Renal cortical epithelial cell (primary cell): ENCODE results near the gene KRTAP10-12. TPM values are rescaled to one million over a fixed set of nuclear protein-coding genes. Genes with fewer than 3 reads are reported as not detected.
"Not testable (repeated sequence)": the region's sequence is repeated elsewhere in the genome, so short reads cannot be mapped to it uniquely, and the experiment has no call there.

Source experiments
- DNase-seq: peaks from one replicate; pipeline ENCODE4 v3.0.0-alpha.2; 2011; ENCODE audit warnings: low read depth
- total RNA-seq: library from RNA; depleted of rRNA; stranded (reverse); fragments of >200 nt; gene quantifications from 2 replicates; pipeline ENCODE4 v1.2.3, GENCODE V29; 2014

Gene KRTAP10-12
- total RNA-seq, 1 donor from 2014 or later: not detected

DNA sequence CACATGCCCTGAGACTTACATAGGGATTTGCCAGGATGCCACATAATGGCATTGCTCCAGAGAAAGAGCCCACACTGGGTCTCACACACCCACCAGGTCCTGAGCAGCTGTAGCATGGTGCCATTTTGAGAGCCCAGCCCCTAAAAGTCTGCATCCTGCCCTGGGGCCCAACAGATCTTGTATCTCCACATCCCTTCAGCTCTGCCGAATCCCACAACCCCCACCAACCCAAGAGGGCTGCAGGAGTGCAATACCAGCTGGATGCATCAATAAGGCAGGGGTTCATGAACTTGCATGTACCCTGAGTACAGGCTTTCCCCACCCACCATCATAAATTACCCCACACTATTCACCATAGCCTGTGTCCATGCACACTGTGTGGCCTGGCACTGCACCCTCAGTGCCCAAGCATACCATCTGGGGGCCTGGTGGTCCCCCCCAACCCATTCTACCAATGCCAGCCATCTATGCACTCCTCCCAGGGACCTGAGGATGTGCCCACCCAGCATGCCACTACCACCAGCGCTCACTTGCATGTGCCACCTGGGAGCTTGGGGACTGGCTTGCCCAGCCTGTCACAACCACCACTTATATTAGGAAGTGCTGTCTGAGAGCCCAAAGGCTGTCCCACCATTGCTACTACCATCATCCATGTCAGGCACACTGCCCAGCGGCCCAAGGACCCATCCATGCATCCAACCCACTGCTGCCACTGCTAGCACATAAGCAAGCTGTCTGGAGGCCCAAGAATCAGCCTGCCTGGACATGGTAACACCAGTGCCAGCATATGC, 26.1 kb upstream of the KRTAP10-12 start:
- no peak for DNase-seq

DNA sequence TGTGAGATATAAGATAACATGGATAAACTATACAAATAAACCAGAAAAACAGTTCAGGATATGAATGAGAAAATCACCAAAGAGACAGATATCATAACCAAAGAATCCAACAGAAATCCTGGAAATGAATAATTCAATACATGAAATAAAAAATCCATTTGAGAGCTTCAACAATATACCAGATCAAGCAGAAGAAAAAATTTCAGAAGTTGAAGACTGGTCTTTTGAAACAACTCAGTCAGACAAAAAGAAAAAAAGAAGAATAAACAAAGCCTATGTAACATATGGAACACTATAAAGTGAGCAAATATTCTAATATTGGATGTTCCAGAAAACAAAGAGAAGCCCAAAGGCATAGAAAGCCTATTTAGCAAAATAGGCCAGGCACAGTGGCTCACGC, 25.1 kb upstream of the KRTAP10-12 start:
- no peak for DNase-seq

DNA sequence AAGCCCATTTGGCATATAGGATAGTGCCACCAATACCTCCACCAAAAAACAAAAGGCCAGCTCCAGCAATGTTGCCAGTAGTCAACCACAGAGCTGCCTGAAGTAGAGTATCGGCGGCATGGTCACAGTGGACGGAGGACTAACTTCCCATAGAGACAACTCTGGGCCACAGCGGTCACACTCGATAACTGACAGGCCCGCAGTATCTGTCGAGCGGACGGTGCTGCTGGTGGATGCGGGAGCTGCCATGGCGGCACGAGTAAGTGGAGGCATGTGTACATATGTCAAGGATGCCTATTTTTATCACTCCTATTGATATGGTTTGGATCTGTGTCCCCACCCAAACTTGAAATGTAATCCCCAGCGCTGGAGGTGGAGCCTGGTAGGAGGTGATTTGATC, 19.1 kb upstream of the KRTAP10-12 start:
- no peak for DNase-seq

DNA sequence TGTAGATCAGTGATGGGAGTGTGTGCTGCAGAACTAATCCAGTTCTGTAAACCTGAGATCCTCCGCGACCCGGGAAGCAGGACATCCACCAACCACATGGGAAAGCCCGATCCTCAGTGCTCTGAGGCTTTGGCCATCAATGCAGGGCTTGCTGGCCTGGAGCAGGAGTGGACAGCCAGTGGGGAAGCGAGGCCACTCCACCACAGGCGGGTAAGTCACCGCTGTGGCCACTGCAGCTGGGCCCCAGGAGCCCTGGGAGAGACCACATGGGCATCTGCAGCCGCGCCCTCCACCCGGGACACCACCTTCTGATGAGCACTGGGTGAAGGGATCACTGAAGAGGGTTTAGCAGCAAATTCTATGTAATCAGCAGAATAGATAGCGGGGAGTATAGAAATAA, 15.8 kb upstream of the KRTAP10-12 start:
- DNase-seq: no peak

DNA sequence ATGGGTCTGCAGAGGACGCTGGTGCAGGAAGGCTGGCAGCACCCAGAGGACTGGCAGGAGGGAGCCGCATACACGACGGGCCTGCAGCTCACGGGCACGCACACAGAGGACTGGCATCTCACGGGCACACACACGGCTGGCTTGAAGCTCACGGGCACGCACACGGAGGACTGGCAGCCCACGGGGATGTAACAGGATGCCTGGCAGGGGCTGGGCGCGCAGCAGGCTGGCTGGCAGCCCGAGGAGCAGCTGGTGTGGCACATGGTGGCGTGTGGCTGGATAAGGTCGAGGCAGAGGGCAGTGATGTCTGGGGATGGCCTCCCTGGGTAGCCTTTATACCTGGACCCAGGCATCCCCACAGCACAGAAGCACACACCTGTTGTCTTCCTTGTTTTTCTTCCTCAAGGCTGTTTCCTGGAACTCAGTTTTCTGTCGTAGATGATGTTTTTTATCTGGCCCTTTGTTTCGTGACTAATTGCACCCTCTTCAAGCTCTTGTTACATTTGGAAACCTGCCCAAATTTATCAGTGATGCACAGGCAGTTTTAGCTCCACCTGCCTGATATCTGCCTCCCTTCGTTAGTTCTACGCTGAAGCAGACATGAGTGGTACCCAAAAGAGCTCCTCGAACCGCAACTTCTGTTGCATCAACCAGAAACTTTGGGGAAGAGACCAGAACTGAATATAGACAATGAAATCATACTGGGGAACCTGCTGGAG, 15.0 kb upstream of the KRTAP10-12 start, which contains the start of gene KRTAP12-1:
Gene KRTAP12-1, minus strand, starts transcription at position 303 of the 719 bp plus-strand sequence. Its CDS starts 40 bp downstream, at position 263.
- DNase-seq: no peak

DNA sequence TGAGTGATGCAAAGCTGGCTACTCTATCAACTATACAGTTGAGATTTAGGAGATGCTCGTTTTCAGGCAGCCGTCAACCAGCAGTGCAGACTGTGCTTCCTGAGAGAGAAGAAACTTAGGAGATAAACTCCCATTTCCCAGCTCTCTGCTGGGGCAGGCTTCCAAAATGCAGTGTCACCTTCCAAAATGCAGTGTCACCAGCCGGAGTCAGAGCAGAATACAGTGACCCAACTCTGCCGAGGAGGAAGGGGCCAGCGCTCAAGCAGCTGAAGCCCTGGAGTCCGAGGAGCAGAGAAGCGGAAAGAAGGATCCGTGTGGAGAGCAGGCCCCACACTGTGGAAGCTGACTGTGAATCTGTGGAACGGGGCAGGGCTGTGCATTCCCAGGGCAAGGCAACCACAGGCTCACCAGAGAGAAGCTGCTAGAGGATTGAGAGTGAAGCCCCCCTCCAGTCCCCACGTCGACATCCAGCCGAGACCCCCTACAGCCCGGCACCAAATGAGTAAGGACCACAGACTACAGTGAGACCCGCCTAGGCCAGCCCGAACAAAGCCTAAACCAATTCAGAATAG, 14.3 kb upstream of the KRTAP10-12 start:
- DNase-seq: no peak

DNA sequence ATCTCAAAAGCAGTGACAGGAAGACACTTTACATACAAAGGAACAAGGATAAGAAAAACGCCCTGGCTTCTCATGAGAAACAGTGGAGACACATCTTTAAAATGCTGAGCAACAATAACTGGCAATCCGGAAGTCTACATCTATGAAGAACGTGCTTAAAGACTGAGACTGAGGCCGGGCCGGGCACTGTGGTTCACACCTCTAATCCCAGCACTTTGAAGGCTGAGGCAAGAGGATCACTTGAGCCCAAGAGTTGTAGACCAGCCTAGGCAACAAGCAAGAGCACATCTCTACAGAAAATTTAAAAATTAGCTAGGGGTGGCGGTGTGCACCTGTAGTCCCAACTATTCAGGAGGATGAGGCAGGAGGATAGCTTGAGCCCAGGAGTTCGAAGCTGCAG, 12.9 kb upstream of the KRTAP10-12 start:
- DNase-seq: no peak

DNA sequence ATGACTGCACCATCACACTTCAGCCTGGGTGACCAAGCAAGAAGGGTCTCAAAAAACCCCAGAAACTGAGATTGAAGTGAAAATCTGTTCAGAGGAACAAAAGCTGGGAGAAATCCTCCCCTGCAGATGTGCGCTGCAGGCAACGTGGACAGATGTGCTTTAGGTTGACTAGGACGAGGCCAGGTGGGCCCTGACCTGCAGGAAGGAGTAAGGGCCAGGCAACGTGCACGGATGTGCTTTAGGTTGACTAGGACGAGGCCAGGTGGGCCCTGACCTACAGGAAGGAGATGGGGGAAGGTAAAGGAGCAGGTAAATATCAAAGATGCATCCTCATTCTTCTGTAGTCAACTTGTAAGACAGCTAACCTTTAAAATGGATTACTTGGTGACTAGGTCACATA, 12.5 kb upstream of the KRTAP10-12 start:
- DNase-seq: no peak

DNA sequence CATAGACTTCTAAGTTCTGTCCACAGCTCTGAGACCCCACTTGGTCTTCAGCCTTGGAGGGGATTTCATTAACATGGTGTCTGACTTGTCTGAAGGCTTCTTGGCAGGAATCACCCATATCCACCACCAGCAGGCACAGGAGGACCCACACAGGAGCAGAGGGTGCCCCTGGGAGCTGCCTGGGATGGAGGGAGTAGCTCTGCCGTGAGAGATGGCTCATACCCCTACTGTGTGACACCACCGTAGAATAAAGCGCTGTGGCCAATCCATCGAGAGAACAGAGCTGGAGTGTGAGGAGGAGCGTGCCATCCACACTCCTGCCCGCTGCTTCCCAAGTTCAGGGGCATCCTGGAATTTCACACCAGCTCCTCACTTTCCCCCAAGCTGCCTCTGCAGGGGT, 11.9 kb upstream of the KRTAP10-12 start:
- not testable (repeated sequence) for DNase-seq

DNA sequence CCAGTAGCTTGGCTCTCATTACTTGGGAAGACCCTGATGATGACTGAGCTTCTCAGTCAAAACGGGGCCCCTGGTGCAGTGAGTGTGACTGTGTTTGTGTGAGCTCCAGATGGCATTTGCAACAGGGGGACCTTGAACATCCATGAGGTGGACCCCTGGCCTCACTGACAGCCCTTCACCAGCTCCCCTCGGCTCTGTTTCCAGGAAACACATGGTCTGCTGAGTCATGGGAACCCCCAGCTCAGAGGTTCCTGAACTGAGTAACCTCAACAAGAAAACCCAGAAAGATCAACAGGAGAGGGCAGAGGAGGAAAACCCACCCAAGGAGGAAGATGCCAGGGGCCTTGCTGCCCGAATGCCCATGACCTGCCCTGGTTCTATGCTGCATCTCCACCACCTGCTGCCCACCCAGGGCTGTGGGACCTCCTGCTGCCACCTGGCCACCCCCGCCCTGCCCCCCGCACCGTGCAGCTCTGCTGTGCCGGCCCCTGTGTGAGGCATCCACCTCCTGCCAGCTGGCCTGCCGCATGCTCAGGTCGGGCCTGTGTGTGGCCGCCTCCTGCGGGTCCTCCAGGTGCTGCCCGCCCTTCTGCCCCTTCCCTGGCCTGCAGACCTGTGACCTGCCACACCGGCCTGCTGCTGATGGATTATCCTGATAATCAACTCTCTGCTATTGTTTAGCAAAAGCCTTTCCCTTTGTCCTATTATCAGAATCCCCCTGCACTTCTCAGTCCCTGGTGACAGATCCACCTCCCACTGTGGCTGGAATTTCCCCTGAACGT, 10.8 kb upstream of the KRTAP10-12 start:
- no peak for DNase-seq

DNA sequence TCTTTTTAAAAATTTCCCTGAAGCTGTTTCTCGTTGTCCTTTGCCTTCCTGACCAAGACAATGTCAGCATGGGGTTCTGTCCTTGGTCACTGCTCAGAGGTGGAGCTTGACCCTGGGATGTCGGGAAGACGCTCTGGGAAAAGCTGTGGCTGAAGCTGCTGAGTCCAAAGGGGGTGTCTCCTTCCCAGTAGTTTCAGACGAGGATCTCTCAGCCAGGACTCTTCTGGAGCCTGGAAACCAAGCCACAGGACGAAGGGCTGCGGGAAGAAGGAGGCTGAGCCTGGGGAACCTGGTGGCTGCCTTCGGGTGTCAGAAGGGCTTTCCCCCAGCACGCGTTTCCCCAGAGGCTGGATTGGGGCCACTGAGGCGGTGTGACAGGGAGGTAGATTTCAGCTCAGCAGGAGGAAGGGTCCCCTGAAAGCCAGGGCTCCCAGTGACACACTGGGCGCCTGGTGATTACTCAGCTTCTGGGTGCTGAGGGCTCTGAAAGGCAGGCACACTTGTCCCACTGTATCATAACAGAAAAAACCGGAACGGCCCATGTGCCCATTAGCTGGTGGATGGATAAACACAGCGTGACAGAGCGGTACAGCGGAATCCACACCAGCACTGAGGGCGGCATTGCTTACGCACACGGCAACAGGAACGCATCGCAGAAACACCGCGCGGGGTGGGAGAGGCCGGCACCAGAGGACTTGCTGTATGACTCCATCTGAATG, 10.0 kb upstream of the KRTAP10-12 start:
- DNase-seq: no peak

DNA sequence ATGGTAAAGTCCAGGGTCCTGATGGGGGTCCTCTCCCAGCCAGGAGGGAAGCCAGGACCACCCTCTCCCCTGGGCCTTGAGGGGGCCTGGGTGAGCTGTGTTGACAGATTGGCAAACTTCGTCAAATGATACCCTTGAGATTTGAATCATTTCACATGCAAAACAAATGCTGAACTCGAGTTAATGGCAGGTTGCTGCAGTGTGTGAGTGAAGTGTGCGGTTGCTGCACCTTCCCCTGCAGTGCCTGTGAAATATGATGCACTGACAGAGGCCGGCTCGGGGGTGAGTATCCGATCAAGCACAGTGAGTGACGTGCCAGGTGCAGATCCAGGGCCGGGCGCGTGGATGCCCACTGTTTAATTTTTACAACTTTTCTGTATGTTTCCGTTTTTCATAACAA, 9.3 kb upstream of the KRTAP10-12 start:
- no peak for DNase-seq

DNA sequence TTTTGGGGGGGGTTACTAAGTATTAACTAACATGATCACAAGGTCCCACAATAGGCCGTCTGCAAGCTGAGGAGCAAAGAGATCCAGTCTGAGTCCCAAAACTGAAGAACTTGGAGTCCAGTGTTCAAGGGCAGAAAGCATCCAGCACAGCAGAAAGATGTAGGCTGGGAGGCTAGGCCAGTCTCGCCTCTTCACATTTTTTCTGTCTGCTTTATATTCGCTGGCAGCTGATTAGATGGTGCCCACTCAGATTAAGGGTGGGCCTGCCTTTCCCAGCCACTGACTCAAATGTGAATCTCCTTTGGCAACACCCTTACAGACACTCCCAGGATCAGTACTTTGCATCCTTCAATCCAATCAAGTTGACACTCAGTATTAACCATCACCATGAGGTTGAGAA, 7.2 kb upstream of the KRTAP10-12 start:
- DNase-seq: not testable (repeated sequence)

DNA sequence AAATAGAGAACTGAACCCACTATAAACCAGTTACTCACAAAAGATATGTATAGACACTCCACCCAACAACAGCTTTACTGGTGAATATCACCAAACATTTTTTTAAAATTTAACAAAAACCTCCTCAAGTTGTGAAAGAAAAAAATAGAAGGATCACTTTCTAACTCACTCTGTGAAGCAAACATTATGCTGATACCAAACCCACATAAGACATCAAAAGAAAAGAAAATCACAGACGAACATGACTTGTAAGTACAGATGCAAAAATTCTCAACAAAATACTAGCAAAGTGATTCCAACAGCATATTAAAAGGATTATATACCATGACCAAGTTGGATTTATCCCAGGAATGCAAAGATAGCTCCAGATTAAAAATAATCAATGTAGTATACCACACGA, 5.3 kb upstream of the KRTAP10-12 start:
- no peak for DNase-seq

DNA sequence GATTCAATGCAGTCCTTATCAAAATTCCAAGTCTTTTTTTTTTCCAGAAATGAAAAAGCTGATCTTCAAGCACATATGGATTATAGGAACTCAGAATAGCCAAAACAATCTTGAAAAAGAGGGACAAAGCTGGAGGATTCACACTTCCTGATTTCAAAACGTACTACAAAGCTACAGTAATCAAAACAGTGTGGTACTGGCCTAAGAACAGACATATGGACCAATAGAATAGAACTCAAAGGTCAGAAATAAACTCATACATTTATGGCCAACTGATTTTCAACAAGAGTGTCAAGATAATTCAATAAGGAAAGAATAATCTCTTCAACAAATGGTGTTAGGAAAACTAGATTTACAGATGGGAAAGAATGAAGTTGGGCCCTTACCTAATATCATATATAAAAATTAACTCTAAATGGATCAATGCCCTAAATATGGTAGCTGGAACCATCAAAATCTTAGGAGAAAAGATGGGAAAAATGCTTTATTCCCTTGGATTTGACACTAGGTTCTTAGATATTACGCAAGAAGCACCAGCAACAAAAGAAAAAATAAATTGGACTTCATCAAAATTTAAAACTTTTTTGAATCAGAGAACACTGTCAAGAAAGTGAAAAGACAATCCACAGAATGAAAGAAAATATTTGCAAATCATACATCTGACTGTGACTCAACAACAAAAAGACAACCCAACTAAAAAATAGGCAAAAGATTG, 4.0 kb upstream of the KRTAP10-12 start:
- no peak for DNase-seq

DNA sequence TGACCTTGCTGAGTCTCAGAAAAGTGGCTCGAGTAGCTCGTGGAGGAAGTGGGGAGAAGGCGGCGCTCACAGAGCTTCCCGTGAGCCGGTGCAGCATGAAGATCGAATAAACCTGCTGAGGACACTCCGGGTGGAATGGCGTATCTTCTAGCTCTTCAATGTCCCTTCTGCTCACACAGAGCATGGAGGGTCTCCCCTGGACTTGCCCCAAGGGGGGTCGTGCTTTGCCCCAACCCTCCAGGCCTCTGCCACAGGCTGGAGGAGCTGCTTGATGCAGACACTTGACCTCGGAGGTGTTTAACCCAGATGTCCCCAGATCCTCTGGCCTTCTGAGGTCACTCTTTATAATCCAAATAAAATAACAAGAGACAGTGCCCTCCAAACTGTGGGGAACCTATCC, 2.2 kb upstream of the KRTAP10-12 start:
- DNase-seq: no peak

DNA sequence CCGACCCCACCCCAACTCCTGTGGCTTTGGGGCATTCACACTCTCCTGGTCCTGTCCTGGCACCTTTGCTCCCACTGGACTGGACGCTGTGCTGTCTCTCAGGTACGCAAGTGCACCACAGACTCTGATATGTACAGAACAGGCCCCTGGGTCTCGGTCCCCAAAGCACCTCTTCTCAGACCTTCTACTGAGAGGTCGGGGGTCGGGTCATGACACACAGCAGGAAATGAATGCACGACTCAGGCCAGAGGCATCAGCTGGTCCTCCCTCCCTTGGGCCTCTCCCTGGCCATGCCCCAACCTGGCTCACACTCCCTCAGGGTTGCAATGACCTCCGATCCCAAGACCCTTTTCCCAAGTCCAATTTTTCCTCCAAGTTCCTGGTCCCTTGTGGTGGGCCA, 1.8 kb upstream of the KRTAP10-12 start:
- no peak for DNase-seq

DNA sequence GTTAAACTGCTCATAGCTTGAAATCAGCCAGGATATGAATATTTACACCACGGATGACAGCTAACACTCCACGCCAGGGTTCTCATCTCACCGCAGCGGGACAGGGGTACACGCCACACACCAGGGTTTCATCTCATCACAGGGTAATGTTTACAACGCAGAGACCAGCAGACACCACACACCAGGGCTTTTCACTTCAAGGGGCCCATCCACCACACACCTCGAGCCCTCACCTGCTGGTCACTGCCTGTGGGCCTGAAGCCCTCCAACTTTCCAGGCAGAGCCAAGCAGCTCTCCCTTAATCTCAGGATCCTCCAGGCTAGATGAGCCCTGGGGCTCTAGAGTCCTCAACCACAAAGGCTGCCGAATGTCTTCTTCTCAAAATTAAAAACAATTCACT, 1.3 kb upstream of the KRTAP10-12 start:
- no peak for DNase-seq

DNA sequence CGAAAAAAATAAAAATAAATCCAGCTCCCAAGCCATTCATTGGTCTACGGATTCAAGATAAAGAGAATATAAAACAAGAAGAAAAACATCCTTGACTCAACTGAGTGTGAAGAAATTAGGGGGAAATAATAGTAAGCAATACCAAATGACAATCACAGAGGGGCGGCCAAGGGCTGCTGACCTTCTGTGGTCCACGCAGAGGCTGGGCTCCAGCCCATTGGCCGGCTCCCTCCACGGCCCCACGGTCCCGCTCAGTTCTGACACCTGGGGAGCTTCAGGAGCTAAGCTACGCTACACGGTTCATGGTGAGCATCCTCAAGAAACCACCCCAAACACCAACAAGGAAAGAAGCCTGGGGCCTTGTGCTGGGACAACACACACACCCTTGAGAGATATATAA, 400 bp upstream of the KRTAP10-12 start:
- DNase-seq: no peak

DNA sequence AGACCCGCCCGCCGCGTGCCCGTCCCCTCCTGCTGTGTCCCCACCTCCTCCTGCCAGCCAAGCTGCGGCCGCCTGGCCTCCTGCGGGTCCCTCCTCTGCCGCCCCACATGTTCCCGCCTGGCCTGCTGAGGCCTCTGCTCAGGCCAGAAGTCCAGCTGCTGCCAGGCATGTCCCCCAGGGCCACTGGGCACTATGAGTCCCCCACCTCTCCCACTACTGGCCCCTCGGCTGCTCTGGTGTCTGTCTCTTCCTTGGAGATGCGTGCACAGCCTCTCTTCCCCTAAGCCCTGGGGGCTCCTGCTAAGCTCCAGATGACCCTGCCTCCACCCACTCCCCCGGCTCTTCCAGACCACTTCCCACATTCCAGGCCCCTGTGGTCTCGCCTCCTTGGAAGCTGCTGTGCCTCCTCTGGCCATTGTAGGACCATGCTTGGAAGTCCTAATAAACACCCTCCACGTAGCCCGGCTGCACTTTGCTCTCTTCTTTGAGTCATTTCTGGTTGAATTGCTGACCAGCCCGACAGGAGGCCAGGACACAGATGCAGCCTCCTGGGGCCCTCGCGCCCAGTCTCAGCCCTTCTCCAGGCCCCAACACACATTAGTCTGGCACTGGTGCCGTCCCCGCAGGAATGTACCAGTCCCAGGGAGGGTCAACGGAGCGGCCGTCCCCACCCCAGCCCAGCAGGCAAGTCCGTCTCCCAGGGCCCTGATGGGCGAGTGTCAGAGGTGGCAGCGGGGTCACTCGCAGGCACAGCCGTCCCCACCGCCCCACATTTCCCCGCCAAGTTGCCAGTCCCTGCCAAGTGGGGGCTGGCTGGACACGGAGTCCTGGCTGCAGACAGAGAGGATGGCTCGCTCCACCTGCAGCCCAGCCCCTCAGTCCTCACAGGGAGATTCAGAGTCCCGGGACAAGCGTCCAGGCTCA, 1.1 kb downstream of the KRTAP10-12 start:
- no peak for DNase-seq
